Activated CD8-positive, alpha-beta memory T cell treated with anti-CD3 and anti-CD28 coated beads for 36 hours (primary cell): ENCODE results near the gene IL1F10. TPM values are rescaled to one million over a fixed set of nuclear protein-coding genes. Genes with fewer than 3 reads are reported as not detected.

Experiments
- CTCF ChIA-PET: fragments of 350-600 bp; sonication (Branson Sonifier 250); formaldehyde crosslinking; loops from one replicate; lab custom pipeline; 2021; ENCODE audit warnings: antibody characterized with exemption; lab: Charles Lee
- POLR2A ChIA-PET: fragments of 350-600 bp; sonication (Branson Sonifier 250); formaldehyde crosslinking; loops from one replicate; lab custom pipeline; 2021; ENCODE audit warnings: antibody characterized with exemption; lab: Charles Lee
- total RNA-seq, 2 experiments: library from RNA; stranded (reverse); gene quantifications; one replicate each; pipeline ENCODE4 v1.2.3, GENCODE V29; 2021

Gene IL1F10
- total RNA-seq, 2 experiments from 2014 or later: not detected

DNA sequence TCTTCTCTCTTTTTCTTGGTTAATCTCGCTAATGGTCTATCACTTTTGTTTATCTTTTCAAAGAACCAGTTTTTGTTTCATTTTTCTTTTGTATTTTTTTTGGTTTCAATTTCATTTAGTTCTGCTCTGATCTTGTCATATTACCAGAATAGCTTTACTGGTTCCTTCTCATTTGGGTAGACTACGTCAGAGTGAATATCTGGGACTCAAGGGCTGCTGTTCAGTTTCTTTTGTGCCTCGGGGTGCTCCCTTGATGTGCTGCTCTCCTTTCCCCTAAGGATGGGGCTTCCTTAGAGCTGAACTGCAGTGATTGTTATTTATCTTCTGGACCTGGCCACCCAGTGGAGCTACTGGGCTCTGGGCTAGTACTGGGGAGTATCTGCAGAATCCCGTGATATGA lies 30.3 kb downstream of the IL1F10 start:
- POLR2A ChIA-PET: no interaction called here
- CTCF ChIA-PET: interaction anchor here (1.0 to 1.9 kb wide), 3 partner anchors 13 to 39 kb away, joined by 3 to 7 read pairs (median 4); no protein-coding TSS in a partner anchor

DNA sequence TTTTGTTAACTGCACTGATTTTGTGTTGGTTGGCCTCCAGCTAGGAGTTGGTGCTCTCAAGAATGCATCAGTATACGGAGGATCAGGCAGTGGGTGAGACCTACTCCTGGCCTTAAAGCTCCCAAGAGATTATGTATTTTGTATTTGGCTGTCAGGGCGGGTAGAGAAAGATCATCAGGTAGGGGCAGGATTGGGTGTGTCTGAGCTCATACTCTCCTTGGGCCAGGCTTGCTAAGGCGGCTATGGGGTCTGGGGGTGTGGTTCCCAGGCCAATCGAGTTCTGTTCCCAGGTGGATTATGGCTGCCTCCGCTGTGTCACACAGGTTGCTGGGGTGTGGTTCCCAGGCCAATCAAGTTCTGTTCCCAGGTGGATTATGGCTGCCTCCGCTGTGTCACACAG lies 30.8 kb downstream of the IL1F10 start:
- CTCF ChIA-PET: interaction anchor here (1.0 to 1.9 kb wide), 3 partner anchors 13 to 38 kb away, joined by 3 to 7 read pairs (median 4); no protein-coding TSS in a partner anchor
- POLR2A ChIA-PET: interaction anchor here (0.6 kb wide), 1 partner anchor 105 kb away, joined by 11 read pairs; no protein-coding TSS in a partner anchor

DNA sequence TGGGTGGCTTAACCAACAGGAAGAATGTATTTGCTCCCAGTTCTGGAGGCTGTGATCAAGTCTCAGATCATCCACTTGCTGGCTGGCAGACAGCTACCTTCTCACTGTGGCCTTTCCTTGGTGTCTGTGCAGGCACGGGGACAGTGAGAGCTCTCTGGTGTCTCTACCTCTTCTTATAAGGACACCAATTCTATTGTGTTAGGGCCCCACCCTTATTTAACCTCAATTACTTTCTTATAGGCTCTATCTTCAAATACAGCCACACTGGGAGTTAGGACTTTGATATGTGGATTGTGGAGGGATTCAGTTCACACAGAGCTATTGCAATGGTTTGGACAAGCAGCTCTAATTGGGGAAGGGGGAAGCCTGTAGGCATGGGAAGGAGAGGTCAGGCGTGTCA lies 34.4 kb downstream of the IL1F10 start:
- CTCF ChIA-PET: interaction anchor here (0.8 to 1.0 kb wide), 2 partner anchors 35 to 132 kb away, joined by 3 read pairs; no protein-coding TSS in a partner anchor
- POLR2A ChIA-PET: no interaction called here

DNA sequence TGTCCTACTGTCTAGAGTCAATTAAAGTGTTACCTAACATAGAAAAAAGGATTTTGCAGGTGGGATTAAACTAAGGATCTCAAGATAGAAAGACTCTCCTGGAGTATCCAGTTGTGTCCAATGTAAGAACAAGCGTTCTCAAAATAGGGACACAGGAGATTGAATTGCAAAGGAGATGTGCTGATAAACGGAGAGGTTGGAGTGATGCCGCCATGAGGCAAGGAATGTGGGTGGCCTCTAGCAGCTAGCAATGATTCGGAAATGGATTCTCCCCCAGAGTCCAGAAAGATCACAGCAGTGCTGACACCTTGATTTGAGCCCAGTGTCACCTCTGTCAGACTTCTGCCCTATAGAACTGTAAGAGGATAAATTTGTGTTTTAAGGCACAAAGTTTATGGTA lies 35.5 kb downstream of the IL1F10 start:
- ChIA-PET POLR2A (interaction anchor here (1.4 to 2.4 kb wide), 2 partner anchors 71 to 77 kb away, joined by 3 to 18 read pairs; partner anchors contain the start of gene PSD4), CTCF (interaction anchor here (1.0 to 1.1 kb wide), 2 partner anchors 35 to 131 kb away, joined by 3 read pairs; no protein-coding TSS in a partner anchor)

DNA sequence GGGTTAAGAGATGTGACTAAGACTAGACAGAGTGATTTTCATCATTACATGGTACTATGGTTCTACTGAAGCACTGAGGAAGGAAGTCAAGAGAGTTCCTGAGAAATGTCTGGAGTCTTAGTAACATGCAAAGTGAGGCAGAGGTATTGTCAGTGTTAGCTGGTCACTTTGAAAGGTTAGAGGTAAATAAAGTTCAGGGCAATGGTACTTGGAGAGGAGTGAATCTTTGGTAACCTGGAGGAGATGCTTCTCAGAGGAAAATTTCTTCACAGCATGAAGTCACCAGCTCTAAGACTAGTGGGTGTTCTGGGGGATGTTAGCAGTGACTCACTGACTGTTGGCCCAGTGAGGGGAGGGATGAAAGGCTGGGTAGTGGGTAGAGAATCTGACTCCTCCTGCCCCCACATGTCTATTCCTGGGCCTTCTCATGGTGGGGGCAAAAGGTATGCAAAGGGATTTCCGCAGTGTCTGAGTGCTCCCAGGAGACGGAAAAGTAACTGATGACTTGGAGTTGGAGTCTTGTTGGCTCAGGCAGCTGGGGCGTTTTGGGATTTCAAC lies 36.4 kb downstream of the IL1F10 start:
- CTCF ChIA-PET: interaction anchor here (0.9 to 2.0 kb wide), 6 partner anchors 11 to 34 kb away, joined by 3 to 8 read pairs (median 4); no protein-coding TSS in a partner anchor
- POLR2A ChIA-PET: interaction anchor here (0.7 to 2.4 kb wide), 4 partner anchors 14 to 132 kb away, joined by 3 to 18 read pairs (median 3); partner anchors contain the start of gene PSD4

DNA sequence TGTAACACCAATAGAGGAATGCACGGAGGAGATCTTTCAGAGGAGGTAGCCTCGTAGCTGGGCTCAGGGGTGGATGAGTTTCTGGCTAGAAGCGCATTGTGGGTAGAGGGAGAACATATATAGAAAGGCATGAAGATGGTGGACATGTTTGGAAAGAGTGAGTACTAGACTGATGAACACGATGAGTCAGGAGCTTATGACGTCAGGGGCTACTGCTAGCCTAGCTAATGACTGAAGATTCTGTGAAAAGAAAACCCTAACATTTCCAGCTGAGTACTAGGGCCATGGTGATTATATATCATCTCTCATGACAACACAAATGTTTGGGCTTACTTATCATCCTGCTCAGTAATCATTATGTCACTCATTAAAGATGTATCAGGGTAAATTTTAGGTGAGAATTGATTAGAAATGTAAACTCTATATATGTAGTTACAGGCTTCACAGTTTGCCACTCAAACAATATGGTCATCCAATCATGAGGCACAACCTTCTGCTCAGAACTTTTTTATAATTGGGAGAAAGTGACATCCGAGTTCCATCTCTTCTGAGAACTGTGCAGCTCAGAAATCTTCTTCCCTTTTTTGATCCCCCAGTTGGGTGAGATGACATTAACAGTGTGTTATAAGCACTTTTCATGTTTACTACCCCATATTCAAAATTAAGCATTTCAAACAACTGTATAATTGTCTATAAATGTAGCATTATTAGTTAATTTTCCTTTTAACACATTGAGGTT lies 37.4 kb downstream of the IL1F10 start:
- POLR2A ChIA-PET: interaction anchor here (0.5 to 2.4 kb wide), 4 partner anchors 8 to 130 kb away, joined by 3 to 18 read pairs (median 4); partner anchors contain the start of gene PSD4

DNA sequence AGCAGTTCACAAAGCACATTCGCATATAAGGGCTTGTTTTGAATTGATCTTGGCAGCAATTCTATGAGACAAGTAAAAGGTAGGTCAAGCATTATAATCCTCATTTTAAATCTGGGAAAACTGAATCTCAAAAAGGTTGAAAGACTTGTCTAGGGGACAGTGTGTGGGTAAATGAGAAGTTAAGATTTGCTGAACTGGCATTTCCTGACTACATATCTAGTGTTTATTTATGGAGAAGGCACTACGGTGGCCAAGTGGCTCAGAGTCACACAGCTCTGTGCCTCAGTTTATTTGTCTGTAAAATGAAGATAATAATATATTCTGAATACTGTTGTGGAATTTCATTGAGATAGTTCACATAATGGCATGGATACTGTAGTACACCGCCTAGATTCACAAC lies 43.4 kb downstream of the IL1F10 start:
- CTCF ChIA-PET: interaction anchor here (1.3 to 1.4 kb wide), 2 partner anchors 13 to 27 kb away, joined by 3 to 4 read pairs; no protein-coding TSS in a partner anchor

More for the DNA sequence above, 37.4 kb downstream of the IL1F10 start:
- CTCF ChIA-PET: interaction anchor here (1.4 to 2.0 kb wide), 3 partner anchors 13 to 32 kb away, joined by 4 to 8 read pairs (median 4); no protein-coding TSS in a partner anchor

DNA sequence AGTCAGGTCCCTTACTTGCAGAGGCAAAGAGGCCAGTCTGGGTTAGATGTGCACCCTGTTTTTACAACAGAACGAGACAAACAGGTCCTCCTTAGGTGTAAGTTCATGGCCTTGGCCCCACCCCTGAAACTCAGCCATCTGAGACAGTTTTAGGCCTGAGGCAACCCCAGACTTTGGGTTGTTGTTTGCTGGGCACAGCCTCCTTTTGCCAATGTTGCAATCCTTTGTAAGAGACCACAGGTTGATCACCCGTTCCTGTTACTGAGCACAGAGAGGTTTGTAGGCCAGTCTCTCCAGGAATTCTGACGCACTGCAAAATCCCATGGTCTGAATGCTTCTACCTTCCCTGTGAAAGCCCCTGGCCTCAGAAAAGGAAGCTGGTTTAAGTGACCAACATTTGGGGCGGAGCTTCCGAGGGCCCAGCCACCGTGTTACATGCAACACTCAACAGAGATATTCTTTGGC lies 44.1 kb downstream of the IL1F10 start:
- ChIA-PET CTCF (interaction anchor here (1.3 to 1.4 kb wide), 2 partner anchors 11 to 13 kb away, joined by 3 to 4 read pairs; no protein-coding TSS in a partner anchor), POLR2A (no interaction called here)

More for the DNA sequence above, 43.4 kb downstream of the IL1F10 start:
- POLR2A ChIA-PET: no interaction called here

DNA sequence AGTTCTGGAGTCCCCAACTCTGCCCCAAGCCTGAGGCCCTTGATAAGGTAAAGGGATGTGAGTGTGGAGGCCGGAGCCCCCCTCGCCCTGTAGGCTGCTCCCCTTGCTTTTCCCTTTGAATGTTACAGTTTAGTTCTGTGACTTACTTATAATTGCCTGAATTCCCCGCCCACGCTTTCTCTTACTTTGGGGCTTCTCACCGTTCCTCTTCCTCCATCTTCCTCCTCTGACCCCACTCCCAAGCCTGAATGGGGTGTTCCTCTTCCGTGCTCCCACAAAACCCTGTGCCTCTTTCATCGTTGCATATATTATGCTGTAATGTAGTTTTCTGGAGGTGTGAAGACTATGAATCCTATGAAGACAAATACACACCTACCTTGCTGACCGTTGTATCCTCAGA lies 44.7 kb downstream of the IL1F10 start:
- POLR2A ChIA-PET: no interaction called here
- CTCF ChIA-PET: interaction anchor here (1.3 kb wide), 1 partner anchor 10 kb away, joined by 3 read pairs; no protein-coding TSS in a partner anchor

DNA sequence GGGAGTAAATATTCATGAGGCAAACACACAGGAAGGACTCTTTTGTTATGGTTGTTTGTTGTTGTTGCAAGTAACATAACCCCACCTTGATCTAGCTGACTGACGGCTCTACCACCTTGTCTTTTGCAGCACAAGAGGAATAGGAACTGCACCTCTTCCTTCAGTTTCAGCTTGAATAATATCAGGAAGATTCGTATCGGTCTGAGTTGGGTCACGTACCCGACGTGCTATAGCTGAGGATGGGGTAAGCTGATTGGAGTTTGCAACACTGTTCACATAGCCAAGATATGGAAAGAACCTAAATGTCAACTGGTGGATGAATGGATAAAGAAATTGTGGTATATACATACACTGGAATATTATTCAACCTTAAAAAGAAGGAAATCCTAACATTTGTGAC lies 45.1 kb downstream of the IL1F10 start:
- ChIA-PET CTCF (interaction anchor here (1.3 kb wide), 1 partner anchor 10 kb away, joined by 3 read pairs; no protein-coding TSS in a partner anchor), POLR2A (interaction anchor here (1.1 kb wide), 1 partner anchor 8 kb away, joined by 4 read pairs; no protein-coding TSS in a partner anchor)

DNA sequence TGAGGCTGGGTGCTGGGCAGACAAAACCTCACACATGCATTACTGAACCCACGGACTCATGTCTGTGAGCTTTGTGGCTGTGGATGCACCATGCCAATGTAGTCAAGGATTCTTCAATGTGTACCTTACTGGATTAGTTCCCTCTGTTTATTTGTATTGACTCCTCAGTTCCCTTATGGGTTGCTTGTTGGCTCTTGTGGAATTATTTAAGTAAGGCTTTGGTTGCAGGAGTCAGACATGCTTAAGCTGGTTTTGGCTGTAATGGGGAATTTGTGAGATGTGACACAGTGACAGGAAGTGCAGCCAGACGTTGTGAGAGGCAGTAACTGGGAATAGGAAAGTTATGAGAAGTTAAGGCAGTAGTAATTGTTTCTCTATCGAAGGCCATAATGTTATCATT lies 46.0 kb downstream of the IL1F10 start:
- ChIA-PET CTCF (interaction anchor here (0.7 to 2.6 kb wide), 2 partner anchors 24 to 85 kb away, joined by 3 to 9 read pairs; no protein-coding TSS in a partner anchor), POLR2A (interaction anchor here (1.1 kb wide), 1 partner anchor 9 kb away, joined by 4 read pairs; no protein-coding TSS in a partner anchor)

DNA sequence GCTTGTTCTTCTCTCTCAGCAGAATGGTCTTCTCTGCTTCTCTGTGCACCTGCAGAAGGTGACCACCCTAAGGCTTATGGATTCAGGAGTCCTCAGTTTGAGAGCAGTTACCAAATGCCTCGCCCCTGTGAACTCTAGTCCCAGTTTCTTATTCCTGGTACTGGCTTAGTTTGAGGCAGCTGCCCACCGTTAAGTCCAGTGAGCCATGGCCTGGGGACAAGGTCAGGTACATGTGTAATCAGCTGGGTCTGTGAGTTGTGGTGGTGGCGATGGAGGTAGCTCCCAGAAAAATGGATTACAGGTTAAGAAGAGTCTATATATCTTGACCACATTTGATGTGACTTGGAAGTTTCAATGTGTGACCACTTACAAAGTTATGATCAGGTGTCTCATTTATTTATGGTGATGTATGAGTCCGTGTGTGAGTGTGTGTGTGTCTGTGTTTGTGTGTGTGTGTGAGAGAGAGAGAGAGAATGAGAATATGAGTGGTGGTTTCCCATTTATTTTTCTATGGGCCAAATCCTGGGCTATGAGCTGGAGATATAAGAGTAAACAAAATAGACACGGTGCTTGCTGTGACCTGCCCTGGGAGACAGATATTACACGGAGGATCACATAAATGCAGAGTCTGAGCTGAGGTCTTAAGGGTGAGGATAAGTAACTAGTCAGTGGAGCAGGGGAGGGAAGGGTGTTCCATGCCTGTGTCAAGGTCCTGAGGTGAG lies 46.6 kb downstream of the IL1F10 start:
- ChIA-PET CTCF (interaction anchor here (0.7 to 2.6 kb wide), 4 partner anchors 10 to 126 kb away, joined by 3 to 9 read pairs (median 3); no protein-coding TSS in a partner anchor), POLR2A (no interaction called here)

DNA sequence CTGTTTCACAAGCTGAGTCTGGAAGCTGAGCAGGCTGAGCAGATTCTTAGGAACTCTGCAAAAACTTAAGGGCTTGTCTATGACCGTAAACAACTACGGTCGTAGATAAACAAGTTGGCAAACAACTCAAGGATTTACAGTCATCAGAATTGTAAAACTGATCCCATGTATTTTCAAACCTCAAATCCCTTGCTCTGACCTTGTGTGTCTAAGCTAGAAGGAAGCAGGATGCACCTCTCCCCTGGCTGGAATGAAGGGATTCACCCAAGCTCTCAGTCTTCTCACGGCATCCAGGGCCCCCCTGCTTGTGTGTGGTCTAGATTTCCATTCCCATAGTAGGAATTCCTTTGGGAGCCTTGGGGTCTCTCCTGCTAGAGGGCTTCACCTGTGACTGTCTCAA lies 47.2 kb downstream of the IL1F10 start:
- CTCF ChIA-PET: interaction anchor here (0.9 to 2.6 kb wide), 5 partner anchors 10 to 126 kb away, joined by 3 to 9 read pairs (median 3); no protein-coding TSS in a partner anchor
- POLR2A ChIA-PET: no interaction called here

DNA sequence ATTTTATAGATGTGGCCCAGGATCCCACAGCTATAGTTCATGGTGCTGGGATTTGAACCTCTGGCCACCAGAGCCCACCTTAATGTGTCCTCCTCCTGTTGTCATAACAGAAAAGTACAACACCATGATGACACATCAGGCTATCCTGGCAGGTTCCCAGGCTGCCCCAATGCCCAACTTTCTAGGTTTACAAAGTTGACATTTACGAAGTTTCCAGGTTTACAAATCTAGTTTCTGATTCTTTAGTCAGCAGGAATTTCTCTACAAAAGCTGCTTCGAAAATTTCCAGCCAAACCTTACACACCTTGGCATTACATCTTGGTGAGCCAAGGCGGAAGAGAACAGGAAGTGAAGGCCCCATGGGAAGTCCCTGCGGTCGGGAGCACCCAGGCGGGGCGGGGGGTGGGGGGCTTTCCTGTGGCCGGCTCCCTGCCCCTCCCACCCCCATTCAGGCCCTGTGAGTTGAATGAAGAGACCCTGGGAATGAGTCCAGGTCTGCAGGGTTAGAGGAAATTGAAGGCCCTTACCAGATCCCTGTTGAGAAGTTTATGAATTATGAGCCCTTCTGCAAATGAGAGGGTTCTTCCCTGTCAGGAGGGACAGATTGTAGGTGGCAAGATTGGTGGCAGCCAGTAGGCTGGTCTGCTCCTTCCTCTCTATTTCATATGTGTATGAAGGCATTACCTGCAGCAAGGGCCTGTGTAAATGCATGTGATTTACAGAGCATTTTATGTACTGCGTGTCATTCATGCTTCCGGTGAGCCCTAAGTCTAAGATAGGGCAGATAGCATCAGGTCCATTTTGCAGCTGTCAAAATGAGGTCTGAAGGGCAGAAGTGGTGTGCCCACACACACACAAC lies 48.6 kb downstream of the IL1F10 start:
- CTCF ChIA-PET: interaction anchor here (1.2 to 2.6 kb wide), 3 partner anchors 12 to 36 kb away, joined by 3 to 9 read pairs (median 4); no protein-coding TSS in a partner anchor
- POLR2A ChIA-PET: interaction anchor here (0.7 kb wide), 1 partner anchor 11 kb away, joined by 3 read pairs; no protein-coding TSS in a partner anchor

DNA sequence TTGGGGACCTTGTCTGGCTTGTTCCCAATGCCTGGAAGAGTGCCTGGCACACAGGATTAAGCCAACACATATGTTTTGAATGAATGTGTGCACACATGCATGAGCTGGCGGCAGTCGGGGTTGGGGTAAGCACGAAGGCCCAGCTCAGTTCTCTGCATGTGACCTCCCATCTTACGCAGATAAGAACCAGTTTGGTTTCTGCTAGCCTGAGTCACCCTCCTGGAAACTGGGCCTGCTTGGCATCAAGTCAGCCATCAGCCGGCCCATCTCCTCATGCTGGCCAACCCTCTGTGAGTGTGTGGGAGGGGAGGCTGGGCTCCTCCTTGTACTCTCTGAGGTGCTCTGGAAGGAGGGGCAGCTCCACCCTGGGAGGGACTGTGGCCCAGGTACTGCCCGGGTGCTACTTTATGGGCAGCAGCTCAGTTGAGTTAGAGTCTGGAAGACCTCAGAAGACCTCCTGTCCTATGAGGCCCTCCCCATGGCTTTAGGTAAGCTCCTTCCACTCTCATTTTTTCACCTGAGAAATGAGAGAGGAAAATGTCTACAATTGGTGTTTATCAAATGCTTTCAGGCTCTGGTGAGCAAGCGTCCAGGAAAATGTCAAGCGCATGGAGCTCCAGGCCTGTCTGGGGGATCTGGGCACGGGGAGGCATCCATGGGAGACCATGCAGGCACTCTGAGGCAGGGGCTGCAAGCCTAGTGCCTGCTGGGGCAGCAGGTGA lies 49.9 kb downstream of the IL1F10 start:
- ChIA-PET POLR2A (no interaction called here), CTCF (interaction anchor here (0.7 to 2.3 kb wide), 3 partner anchors 13 to 273 kb away, joined by 3 to 10 read pairs (median 4); no protein-coding TSS in a partner anchor)

DNA sequence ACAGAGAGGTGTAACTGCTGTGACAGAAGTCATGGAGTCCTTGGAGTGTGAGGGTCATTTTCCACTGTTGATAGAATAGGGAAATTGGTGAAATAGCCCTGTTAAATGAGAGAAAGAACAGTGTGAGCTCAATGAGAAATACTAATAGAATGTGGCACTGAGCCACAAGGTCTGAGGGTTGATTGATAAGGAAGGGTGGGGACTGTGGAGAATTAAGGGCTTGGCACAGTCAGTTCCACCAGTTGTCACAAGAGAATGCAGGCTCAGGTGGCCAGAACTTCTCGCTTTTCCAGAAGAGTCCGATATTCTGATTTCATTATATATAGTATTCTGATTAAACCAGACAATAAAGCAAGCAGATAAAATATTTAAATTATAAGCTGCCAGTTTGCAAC lies 50.5 kb downstream of the IL1F10 start:
- ChIA-PET CTCF (interaction anchor here (0.7 to 2.3 kb wide), 3 partner anchors 14 to 38 kb away, joined by 3 to 10 read pairs (median 4); no protein-coding TSS in a partner anchor), POLR2A (no interaction called here)
